ENCODE data around the gene PHIP. TPM values are rescaled to one million over a fixed set of nuclear protein-coding genes. Genes with fewer than 3 reads are reported as not detected.

The PHIP gene
- 7.7 and 7.8 TPM in 2 replicates for total RNA-seq

DNA sequence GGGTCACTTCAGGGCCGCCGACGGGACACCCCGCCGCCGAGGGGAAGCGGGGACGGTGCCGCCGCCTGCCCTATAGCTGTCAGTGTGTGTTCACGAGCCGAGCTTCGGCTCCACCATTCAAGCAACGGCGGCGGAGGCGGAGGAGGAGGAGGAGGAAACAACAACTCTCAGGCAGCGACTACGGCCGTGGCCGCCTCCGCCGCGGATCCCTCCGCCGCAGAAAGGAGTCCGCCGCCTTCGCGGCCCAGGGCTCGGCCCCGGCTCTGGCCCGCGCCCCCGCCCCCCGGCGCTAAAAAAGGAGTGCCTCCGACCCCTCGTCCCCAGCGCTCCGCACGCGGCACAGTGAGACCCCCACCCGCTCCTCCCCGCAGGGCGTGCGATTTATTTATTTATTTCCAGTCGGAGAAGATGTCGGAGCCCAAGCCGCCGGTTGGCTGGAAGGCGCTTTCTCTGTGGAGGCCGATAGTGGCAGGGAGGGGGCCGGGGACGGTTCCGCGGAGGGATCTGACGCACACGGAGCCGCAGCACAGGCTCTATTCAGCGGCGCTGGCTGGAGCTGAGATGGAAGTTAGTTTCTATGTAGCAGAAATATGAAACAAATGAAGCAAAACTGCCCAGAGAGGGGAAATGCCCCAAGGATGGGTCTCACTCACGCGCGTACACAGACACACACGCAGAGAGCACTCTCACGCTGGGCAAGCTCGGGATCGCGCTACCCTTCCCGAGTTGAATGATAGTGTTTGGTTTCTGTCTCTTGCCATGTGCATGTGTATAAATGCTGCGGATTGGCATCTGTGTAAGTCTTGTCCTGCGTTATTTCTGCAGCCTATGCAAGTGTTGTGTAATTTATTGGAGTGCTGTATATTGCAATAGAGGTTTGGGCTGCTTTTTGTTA lies at the start of gene PHIP:
Gene PHIP, minus strand, starts transcription at position 180 of the 895 bp plus-strand sequence. CDS start 186 bp downstream, outside the sequence.

Other genes with a start within 250 kb of the PHIP start
- gene IRAK1BP1, start 210.7 kb downstream of the PHIP start, total RNA-seq, result 2.4 and 2.7 TPM in 2 replicates
- 38.8 and 63.9 TPM in 2 replicates for gene HMGN3, start 156.4 kb upstream of the PHIP start, total RNA-seq